ENCODE measurements around the gene LDLRAD4. TPM values are rescaled to one million over a fixed set of nuclear protein-coding genes. Genes with fewer than 3 reads are reported as not detected.

LDLRAD4 gene
- total RNA-seq, 1 donor = under 0.01 TPM

DNA sequence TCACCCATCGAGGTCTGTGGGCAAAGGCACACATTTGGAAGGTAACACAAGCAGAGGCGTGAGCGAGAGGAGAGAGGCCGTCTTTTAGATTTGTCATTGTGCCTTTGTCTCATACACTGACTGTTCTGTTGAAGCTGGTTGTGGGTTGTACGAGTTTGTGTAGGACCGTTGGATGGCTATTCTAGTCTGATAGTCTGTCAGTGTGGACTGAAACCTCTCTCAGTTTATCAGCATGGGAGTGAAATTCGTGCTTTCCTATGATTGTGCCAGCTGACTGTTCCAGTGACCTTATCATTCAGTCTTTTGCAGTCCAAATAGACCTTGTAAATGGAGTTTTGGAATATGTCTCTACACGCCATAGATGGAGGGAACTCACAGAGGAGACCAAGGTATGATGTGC is 143.5 kb downstream of the LDLRAD4 start:
- H3K27ac ChIP-seq (ENCODE audit: low read depth, low read length) = no peak overlapping the region
- H3K4me1 ChIP-seq (ENCODE audit: insufficient read depth, low read length) = no peaks in the 10 kb centered on the region
- H3K27me3 ChIP-seq (ENCODE audit: insufficient read depth, low read length) = no peaks in the 10 kb centered on the region
- H3K36me3 ChIP-seq (ENCODE audit: insufficient read depth, low read length) = no peaks in the 10 kb centered on the region
- no peak for DNase-seq (ENCODE audit: insufficient read length, low spot score, missing footprints)
- TF ChIP-seq, protein P1, sequence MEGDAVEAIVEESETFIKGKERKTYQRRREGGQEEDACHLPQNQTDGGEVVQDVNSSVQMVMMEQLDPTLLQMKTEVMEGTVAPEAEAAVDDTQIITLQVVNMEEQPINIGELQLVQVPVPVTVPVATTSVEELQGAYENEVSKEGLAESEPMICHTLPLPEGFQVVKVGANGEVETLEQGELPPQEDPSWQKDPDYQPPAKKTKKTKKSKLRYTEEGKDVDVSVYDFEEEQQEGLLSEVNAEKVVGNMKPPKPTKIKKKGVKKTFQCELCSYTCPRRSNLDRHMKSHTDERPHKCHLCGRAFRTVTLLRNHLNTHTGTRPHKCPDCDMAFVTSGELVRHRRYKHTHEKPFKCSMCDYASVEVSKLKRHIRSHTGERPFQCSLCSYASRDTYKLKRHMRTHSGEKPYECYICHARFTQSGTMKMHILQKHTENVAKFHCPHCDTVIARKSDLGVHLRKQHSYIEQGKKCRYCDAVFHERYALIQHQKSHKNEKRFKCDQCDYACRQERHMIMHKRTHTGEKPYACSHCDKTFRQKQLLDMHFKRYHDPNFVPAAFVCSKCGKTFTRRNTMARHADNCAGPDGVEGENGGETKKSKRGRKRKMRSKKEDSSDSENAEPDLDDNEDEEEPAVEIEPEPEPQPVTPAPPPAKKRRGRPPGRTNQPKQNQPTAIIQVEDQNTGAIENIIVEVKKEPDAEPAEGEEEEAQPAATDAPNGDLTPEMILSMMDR (IDR thresholded peaks at IDR 0.05; ENCODE audit: extremely low read depth, low read depth, low read length) = no peak
- no peaks in the 10 kb centered on the region for H3K79me2 ChIP-seq (ENCODE audit: insufficient read depth, low read length)
- H2AFZ ChIP-seq (ENCODE audit: low read length) = no peak overlapping the region
- no peak overlapping the region for H3K4me2 ChIP-seq (ENCODE audit: insufficient read depth, low read length)
- no peaks in the 10 kb centered on the region for H4K20me1 ChIP-seq (ENCODE audit: insufficient read depth, low read length)
- no peak overlapping the region for H3K4me3 ChIP-seq (ENCODE audit: insufficient read depth, low read length)
- no peaks in the 10 kb centered on the region for H3K9me3 ChIP-seq (ENCODE audit: low read depth, low read length)

DNA sequence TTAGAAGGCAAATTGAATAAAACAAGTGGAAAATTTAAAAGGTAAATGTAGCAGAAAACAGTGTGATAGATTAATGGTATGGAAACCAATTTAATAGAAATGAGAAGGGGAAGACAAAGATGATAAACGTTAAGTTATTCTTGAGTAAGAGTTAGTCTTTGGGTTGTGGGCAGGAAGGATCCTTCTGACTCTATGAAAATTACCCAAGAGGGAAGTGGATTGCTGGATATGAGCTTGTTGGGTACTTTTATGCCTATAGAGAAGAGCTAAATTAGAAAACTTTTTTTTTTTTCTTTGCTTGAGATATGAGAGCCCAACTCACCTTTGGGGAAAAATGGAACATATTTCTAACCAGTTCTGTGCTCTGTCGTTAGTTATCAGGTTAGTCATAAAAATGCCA is 144.0 kb downstream of the LDLRAD4 start:
- H3K27me3 ChIP-seq (ENCODE audit: insufficient read depth, low read length) = no peaks in the 10 kb centered on the region
- H3K36me3 ChIP-seq (ENCODE audit: insufficient read depth, low read length) = no peaks in the 10 kb centered on the region
- H3K79me2 ChIP-seq (ENCODE audit: insufficient read depth, low read length) = no peaks in the 10 kb centered on the region
- no peak overlapping the region for H3K4me3 ChIP-seq (ENCODE audit: insufficient read depth, low read length)
- DNase-seq (ENCODE audit: insufficient read length, low spot score, missing footprints) = peak; percentile 17
- H3K9me3 ChIP-seq (ENCODE audit: low read depth, low read length) = no peaks in the 10 kb centered on the region
- no peak overlapping the region for H3K27ac ChIP-seq (ENCODE audit: low read depth, low read length)
- H4K20me1 ChIP-seq (ENCODE audit: insufficient read depth, low read length) = no peaks in the 10 kb centered on the region
- H2AFZ ChIP-seq (ENCODE audit: low read length) = no peak overlapping the region
- H3K4me1 ChIP-seq (ENCODE audit: insufficient read depth, low read length) = no peaks in the 10 kb centered on the region
- no peak overlapping the region for H3K4me2 ChIP-seq (ENCODE audit: insufficient read depth, low read length)
- TF ChIP-seq, protein P1 (IDR thresholded peaks at IDR 0.05; ENCODE audit: extremely low read depth, low read depth, low read length) = no peak

DNA sequence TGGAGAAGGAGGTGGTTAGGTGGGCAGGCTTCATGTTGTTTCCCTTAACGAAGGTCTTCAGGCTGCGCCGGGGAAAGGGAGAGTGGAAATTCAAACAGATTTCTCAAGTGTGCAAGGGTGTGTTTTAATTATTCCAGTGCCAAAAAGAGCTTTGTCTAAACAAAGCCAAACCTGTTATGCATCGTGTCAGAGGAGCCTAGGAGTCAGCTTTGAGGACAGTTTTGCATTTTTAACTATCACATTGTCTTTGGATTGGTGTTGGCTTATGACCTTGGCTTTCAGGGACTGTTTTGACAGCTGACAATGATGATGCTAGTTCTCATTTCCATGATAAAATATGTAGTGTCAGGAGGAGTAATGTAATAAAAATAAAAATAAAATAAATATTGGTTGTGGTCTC is 144.8 kb downstream of the LDLRAD4 start:
- no peaks in the 10 kb centered on the region for H4K20me1 ChIP-seq (ENCODE audit: insufficient read depth, low read length)
- no peaks in the 10 kb centered on the region for H3K79me2 ChIP-seq (ENCODE audit: insufficient read depth, low read length)
- no peaks in the 10 kb centered on the region for H3K36me3 ChIP-seq (ENCODE audit: insufficient read depth, low read length)
- no peaks in the 10 kb centered on the region for H3K9me3 ChIP-seq (ENCODE audit: low read depth, low read length)
- H3K4me1 ChIP-seq (ENCODE audit: insufficient read depth, low read length) = no peaks in the 10 kb centered on the region
- no peak overlapping the region for H3K4me3 ChIP-seq (ENCODE audit: insufficient read depth, low read length)
- H3K4me2 ChIP-seq (ENCODE audit: insufficient read depth, low read length) = no peak overlapping the region
- H3K27me3 ChIP-seq (ENCODE audit: insufficient read depth, low read length) = no peaks in the 10 kb centered on the region
- DNase-seq (ENCODE audit: insufficient read length, low spot score, missing footprints) = no peak
- H2AFZ ChIP-seq (ENCODE audit: low read length) = no peak overlapping the region
- no peak overlapping the region for H3K27ac ChIP-seq (ENCODE audit: low read depth, low read length)
- TF ChIP-seq, protein P1 (IDR thresholded peaks at IDR 0.05; ENCODE audit: extremely low read depth, low read depth, low read length) = no peak

DNA sequence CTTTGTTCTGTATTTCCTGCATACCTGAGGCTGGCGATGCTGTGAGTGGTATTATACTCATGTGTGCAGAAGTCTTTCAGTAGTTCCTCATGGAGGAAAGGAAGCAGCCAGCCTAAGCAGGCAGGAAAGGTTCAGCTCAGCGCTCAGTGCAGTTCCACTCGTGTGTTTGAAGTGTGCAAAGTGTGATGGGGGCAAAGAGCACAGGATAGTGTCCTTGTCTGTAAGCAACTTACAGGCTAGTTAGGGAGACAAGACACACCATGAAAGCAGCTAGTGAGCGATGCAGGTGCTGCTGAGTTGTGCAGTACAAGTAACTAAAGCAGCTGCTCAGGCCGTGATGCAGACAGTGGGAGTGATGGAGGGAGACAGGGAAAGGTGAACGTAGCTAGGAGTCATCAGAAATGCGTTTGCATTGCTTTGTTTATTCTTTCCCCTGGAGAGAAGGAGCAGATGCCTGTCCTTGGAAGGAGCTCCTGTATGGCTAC is 146.2 kb downstream of the LDLRAD4 start:
- DNase-seq (ENCODE audit: insufficient read length, low spot score, missing footprints) = no peak
- no peaks in the 10 kb centered on the region for H4K20me1 ChIP-seq (ENCODE audit: insufficient read depth, low read length)

More for the DNA sequence above, 146.2 kb downstream of the LDLRAD4 start:
- H3K27me3 ChIP-seq (ENCODE audit: insufficient read depth, low read length) = no peaks in the 10 kb centered on the region
- no peaks in the 10 kb centered on the region for H3K4me1 ChIP-seq (ENCODE audit: insufficient read depth, low read length)
- H3K36me3 ChIP-seq (ENCODE audit: insufficient read depth, low read length) = no peaks in the 10 kb centered on the region
- H2AFZ ChIP-seq (ENCODE audit: low read length) = no peak overlapping the region
- H3K27ac ChIP-seq (ENCODE audit: low read depth, low read length) = no peak overlapping the region
- TF ChIP-seq, protein P1 (IDR thresholded peaks at IDR 0.05; ENCODE audit: extremely low read depth, low read depth, low read length) = no peak
- no peaks in the 10 kb centered on the region for H3K9me3 ChIP-seq (ENCODE audit: low read depth, low read length)
- no peak overlapping the region for H3K4me2 ChIP-seq (ENCODE audit: insufficient read depth, low read length)
- H3K4me3 ChIP-seq (ENCODE audit: insufficient read depth, low read length) = no peak overlapping the region
- H3K79me2 ChIP-seq (ENCODE audit: insufficient read depth, low read length) = no peaks in the 10 kb centered on the region
